22Rv1 (cell line): ENCODE results near the gene RAD51B.

Experiments used
- CTCF ChIP-seq: fragments of 450-650 bp; IDR thresholded peaks from 2 replicates; pipeline ENCODE4 v1.5.1; 2017; ENCODE audit warnings: mild to moderate bottlenecking
- ZFX ChIP-seq: fragments of 450-650 bp; IDR thresholded peaks from 2 replicates; pipeline ENCODE4 v1.6.1; 2017; ENCODE audit warnings: antibody characterized with exemption, borderline replicate concordance

GRCh38 chr14:67820428-67820971 is 921 bp downstream of the RAD51B start:
- TF ChIP-seq CTCF (no peak), ZFX (no peak)
